Activated CD8-positive, alpha-beta memory T cell treated with anti-CD3 and anti-CD28 coated beads for 4 hours (primary cell): ENCODE results near the gene SLC25A13.
"Not testable (repeated sequence)": the region's sequence is repeated elsewhere in the genome, so short reads cannot be mapped to it uniquely, and the experiment has no call there.

Experiments
- DNase-seq, 2 donors: peaks; one replicate each; pipeline ENCODE4 v3.0.0-alpha.2; 2020; ENCODE audit warnings: low read depth in 2 of 2

Gene SLC25A13

DNA sequence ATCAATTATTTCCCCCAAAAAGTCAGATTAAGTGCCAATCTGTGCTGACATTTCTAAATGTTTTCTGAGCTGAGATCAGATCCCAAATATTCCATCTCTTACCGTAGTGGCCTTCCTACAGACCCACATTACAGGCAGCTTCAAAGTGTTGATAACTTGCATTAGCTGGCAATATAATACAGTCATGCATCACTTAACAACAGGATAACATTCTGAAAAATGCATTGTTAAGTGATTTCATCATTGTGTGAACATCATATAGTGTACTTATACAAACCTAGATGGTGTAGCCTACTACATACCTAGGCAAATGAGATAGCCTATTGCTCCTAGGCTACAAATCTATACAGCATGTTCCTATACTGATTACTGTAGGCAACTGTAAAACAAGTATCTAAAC is 22.4 kb downstream of the SLC25A13 start:
- DNase-seq = no peak

- no peak for DNase-seq
Measured at GRCh38 chr7:96297876-96298275, 24.0 kb downstream of the SLC25A13 start.

- not testable (repeated sequence) for DNase-seq
Measured at GRCh38 chr7:96297446-96297845, 24.5 kb downstream of the SLC25A13 start.

DNA sequence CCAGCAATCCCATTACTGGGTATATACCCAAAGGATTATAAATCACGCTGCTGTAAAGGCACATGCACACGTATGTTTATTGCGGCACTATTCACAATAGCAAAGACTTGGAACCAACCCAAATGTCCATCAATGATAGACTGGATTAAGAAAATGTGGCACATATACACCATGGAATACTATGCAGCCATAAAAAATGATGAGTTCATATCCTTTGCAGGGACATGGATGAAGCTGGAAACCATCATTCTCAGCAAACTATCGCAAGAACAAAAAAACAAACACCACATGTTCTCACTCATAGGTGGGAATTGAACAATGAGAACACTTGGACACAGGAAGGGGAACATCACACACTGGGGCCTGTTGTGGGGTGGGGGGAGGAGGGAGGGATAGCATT is 28.0 kb downstream of the SLC25A13 start:
- not testable (repeated sequence) for DNase-seq

- DNase-seq = no peak
Measured at GRCh38 chr7:96287559-96287958, 34.3 kb downstream of the SLC25A13 start.

- no peak for DNase-seq
Measured at GRCh38 chr7:96287132-96287531, 34.8 kb downstream of the SLC25A13 start.

- DNase-seq = no peak
Measured at GRCh38 chr7:96285579-96285978, 36.3 kb downstream of the SLC25A13 start.

GRCh38 chr7:96284835-96285234 is 37.1 kb downstream of the SLC25A13 start:
- no peak for DNase-seq

DNA sequence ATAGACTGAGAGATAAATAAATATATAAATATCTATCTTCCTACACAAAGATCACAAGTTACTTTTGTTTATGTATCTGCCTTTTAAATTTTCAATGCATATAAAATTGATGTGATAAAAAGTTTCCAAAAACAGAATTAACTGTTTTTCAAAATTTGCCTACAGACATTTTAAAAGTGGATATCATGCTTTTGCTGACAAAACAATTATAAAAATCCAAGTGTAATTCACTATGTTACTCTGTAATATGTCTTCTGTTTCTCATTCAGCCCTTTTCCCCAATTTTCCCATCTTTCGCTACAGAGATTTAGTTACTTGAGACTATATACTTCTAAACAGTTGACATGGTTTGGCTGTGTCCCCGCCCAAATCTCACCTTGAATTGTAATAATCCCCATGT is 37.7 kb downstream of the SLC25A13 start:
- no peak for DNase-seq

DNA sequence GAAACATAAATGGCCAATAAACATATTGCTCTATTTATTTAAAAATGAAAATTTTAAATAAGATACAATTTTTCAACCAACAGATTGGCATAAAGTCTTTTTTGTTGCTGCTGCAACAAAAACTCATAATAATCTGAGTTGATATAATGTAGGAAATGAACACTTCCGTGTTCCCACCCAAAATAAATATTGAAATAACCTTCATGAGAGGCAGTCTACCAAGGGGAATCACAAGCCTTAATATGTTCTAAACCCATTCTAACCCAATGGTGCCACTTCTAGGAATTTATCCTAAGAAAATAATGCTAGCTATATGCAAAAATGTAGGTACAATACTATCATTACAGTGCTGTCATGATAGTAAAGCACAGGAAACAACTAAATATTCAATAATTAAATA is 39.1 kb downstream of the SLC25A13 start:
- no peak for DNase-seq

DNA sequence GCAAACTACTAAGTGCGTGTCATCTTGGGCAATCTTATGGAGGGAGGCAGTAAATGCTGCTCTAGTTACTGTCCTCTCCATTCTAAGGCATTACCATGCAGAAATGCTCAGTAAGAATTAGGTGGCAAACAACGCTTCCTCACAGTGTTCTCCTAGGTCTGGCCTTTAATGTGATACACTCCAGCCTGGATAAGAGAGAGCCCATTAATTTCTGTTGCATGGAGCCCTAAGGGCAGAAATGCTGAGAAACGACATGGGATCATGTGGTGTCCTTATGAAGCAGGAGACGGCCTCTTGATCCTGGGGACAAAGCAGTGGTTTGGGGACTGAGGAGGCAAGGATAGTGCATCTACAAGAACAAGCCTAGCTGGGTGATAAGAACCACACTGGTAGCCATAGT is 44.0 kb downstream of the SLC25A13 start:
- DNase-seq = no peak

- DNase-seq = no peak
Measured at GRCh38 chr7:96276019-96276418, 45.9 kb downstream of the SLC25A13 start.

GRCh38 chr7:96273716-96274115 is 48.2 kb downstream of the SLC25A13 start:
- no peak for DNase-seq

- no peak for DNase-seq
Measured at GRCh38 chr7:96269246-96269994, 52.5 kb downstream of the SLC25A13 start.

GRCh38 chr7:96266580-96266979 is 55.3 kb downstream of the SLC25A13 start:
- no peak for DNase-seq

GRCh38 chr7:96266015-96266414 is 55.9 kb downstream of the SLC25A13 start:
- DNase-seq = no peak

DNA sequence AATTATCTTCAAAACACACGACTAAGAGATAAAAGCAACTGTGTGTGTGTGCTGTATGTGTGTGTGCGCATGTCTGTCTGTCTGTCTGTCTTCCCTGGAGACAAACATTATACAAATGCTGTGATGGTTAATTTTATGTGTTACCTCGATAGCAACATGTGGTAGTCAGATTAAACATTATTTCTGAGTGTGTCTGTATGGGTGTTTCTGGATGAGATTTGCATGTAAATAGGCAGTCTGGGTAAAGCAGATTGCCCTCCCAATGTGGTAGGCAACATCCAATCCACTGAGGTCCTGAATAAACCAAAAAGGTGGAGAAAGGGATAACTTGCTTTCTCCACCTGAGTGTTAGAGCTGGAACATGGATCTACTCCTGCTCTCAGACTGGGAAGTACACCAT is 67.9 kb downstream of the SLC25A13 start:
- no peak for DNase-seq

- DNase-seq = no peak
Measured at GRCh38 chr7:96253441-96253840, 68.5 kb downstream of the SLC25A13 start.

GRCh38 chr7:96250776-96251361 is 71.0 kb downstream of the SLC25A13 start:
- no peak for DNase-seq

DNA sequence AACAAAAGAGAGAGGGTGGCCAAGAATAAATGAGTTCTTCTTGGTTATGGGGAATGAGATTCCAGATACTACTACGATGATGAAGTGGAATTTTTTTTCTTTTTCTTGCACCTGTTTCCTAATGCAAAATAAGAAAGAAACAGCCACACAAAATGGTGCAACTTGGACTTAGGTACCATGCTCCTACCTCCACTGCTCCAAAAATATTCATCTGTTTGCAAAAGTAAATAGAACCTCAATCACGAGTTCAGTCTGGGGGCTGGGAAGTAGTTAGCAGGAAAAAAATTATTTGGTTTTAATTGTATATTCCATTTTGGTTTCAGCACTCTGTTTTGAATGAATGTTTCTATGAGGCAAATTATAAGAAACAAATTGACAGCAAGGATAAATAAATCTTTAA is 73.5 kb downstream of the SLC25A13 start:
- DNase-seq = no peak

DNA sequence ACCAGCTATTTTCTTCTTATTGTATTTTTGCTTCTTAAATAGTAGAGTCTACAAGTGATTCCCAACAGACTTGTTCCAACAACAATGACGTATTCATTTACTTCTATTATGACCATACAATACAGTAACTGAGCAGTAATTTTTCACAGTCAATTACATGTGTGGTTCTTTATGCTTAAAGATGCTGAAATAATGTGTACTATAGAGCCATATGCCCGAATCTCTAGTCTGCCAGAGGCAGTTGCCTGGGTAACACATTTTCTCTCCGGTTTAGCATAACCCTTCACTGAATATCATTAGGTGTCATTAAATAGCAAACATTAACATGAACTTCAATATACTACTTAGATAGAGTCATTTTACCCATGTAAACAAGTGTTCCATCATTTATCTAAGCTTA is 75.0 kb downstream of the SLC25A13 start:
- DNase-seq = no peak

DNA sequence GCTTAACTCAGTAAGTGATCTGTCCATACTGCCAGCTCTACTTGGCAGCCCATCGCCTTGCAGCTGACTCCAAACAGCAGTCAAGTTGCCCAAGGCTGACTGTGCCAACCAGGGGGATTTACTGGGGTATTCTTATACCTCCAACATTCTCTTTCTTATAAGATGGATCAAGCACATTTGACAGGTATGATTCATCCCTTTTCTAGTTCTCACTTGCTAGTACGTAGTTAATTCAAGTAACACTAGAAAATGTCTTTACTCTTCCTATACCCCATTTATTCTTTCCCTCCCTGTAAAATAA is 77.0 kb downstream of the SLC25A13 start:
- DNase-seq = no peak

- DNase-seq = no peak
Measured at GRCh38 chr7:96244244-96244991, 77.5 kb downstream of the SLC25A13 start.
